ENCODE results near the gene ABITRAM.

ABITRAM gene

DNA sequence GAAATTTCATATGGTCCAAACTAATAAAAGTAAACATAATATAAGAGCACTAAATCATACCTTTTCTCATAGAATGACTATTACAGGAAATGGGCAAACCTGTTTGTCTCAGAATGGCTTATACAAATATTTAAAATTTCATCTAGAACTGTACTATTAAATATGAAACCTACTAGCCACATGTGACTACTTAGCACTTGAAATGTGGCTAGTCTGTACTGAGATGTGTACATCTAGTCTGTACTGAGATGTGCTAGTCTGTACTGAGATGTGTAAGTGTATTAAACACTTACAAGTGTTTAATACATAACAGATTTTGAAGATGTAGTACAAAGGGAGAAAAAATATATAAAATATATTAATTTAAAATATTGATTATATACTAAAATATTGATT is 22.4 kb downstream of the ABITRAM start:
- TF ChIP-seq POLR2AphosphoS5 (IDR thresholded peaks at IDR 0.05; ENCODE audit: low read depth) (no peak), GABPA (IDR thresholded peaks at IDR 0.05; ENCODE audit: low read depth) (no peak), SPI1 (IDR thresholded peaks at IDR 0.05; ENCODE audit: borderline replicate concordance, low read depth) (no peak)
- TF ChIP-seq, protein P1, sequence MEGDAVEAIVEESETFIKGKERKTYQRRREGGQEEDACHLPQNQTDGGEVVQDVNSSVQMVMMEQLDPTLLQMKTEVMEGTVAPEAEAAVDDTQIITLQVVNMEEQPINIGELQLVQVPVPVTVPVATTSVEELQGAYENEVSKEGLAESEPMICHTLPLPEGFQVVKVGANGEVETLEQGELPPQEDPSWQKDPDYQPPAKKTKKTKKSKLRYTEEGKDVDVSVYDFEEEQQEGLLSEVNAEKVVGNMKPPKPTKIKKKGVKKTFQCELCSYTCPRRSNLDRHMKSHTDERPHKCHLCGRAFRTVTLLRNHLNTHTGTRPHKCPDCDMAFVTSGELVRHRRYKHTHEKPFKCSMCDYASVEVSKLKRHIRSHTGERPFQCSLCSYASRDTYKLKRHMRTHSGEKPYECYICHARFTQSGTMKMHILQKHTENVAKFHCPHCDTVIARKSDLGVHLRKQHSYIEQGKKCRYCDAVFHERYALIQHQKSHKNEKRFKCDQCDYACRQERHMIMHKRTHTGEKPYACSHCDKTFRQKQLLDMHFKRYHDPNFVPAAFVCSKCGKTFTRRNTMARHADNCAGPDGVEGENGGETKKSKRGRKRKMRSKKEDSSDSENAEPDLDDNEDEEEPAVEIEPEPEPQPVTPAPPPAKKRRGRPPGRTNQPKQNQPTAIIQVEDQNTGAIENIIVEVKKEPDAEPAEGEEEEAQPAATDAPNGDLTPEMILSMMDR (IDR thresholded peaks at IDR 0.05; ENCODE audit: insufficient read depth, low read length): no peak
- TF ChIP-seq, protein P2, sequence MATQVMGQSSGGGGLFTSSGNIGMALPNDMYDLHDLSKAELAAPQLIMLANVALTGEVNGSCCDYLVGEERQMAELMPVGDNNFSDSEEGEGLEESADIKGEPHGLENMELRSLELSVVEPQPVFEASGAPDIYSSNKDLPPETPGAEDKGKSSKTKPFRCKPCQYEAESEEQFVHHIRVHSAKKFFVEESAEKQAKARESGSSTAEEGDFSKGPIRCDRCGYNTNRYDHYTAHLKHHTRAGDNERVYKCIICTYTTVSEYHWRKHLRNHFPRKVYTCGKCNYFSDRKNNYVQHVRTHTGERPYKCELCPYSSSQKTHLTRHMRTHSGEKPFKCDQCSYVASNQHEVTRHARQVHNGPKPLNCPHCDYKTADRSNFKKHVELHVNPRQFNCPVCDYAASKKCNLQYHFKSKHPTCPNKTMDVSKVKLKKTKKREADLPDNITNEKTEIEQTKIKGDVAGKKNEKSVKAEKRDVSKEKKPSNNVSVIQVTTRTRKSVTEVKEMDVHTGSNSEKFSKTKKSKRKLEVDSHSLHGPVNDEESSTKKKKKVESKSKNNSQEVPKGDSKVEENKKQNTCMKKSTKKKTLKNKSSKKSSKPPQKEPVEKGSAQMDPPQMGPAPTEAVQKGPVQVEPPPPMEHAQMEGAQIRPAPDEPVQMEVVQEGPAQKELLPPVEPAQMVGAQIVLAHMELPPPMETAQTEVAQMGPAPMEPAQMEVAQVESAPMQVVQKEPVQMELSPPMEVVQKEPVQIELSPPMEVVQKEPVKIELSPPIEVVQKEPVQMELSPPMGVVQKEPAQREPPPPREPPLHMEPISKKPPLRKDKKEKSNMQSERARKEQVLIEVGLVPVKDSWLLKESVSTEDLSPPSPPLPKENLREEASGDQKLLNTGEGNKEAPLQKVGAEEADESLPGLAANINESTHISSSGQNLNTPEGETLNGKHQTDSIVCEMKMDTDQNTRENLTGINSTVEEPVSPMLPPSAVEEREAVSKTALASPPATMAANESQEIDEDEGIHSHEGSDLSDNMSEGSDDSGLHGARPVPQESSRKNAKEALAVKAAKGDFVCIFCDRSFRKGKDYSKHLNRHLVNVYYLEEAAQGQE (IDR thresholded peaks at IDR 0.05; ENCODE audit: insufficient replicate concordance, low read depth): no peak
- no peak for DNase-seq (ENCODE audit: low read depth in 1 of 2, low spot score in 1 of 2)
- H3K27me3 ChIP-seq (ENCODE audit: insufficient read depth, poor library complexity, severe bottlenecking): no peaks in the 10 kb centered on the region
- no peak overlapping the region for H3K4me3 ChIP-seq (replicated peaks; ENCODE audit: insufficient read depth, low read length)
- H3K27ac ChIP-seq (replicated peaks): no peak overlapping the region

DNA sequence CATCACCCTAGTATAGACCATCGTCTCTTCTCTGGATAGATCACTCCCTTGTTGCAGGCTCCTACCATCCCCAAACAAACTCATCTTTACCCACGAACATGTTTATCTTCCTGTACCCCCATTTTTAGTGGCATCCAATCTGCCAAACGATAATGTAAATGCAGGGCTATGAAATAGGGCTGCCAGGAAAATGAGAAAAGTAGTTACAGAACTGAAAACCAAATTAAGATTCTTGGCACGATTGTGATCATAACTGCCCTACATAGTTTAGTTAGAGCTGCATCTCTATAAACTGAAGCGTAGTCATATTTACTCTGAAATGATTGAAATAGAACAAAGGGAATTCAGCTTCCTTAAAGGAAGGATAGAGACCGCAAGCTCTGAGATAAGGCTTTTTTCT is 26.1 kb downstream of the ABITRAM start:
- TF ChIP-seq SPI1 (IDR thresholded peaks at IDR 0.05; ENCODE audit: borderline replicate concordance, low read depth) (no peak), GABPA (IDR thresholded peaks at IDR 0.05; ENCODE audit: low read depth) (no peak), POLR2AphosphoS5 (IDR thresholded peaks at IDR 0.05; ENCODE audit: low read depth) (no peak)
- TF ChIP-seq, protein P1 (IDR thresholded peaks at IDR 0.05; ENCODE audit: insufficient read depth, low read length): no peak
- TF ChIP-seq, protein P2 (IDR thresholded peaks at IDR 0.05; ENCODE audit: insufficient replicate concordance, low read depth): no peak
- Histone ChIP-seq H3K27me3 (ENCODE audit: insufficient read depth, poor library complexity, severe bottlenecking) (no peaks in the 10 kb centered on the region), H3K4me3 (replicated peaks; ENCODE audit: insufficient read depth, low read length) (no peak overlapping the region), H3K27ac (replicated peaks) (no peak overlapping the region)
- DNase-seq (ENCODE audit: low read depth in 1 of 2, low spot score in 1 of 2): no peak

DNA sequence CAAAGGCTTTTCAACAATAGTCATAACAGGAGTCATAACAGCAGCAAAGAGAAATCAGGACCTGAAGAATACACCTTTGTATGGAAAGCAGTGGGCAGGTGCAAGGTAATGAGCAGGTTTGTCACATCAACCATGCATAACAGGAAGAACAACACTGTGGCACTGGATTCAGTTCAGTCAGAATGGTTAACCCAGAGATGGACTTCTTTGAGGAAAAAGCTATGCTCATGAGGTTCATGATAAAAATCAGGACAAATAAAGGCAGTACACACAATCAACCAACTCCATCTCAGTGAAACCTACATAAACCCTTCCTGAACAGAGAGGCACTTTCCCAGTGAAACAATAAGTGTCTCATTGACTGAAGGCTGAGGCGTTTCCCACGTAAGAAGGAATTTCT is 27.0 kb downstream of the ABITRAM start:
- Histone ChIP-seq H3K27me3 (ENCODE audit: insufficient read depth, poor library complexity, severe bottlenecking) (no peaks in the 10 kb centered on the region), H3K27ac (replicated peaks) (no peak overlapping the region), H3K4me3 (replicated peaks; ENCODE audit: insufficient read depth, low read length) (no peak overlapping the region)
- DNase-seq (ENCODE audit: low read depth in 1 of 2, low spot score in 1 of 2): no peak
- no peak for TF ChIP-seq SPI1 (IDR thresholded peaks at IDR 0.05; ENCODE audit: borderline replicate concordance, low read depth)
- no peak for TF ChIP-seq GABPA (IDR thresholded peaks at IDR 0.05; ENCODE audit: low read depth)

DNA sequence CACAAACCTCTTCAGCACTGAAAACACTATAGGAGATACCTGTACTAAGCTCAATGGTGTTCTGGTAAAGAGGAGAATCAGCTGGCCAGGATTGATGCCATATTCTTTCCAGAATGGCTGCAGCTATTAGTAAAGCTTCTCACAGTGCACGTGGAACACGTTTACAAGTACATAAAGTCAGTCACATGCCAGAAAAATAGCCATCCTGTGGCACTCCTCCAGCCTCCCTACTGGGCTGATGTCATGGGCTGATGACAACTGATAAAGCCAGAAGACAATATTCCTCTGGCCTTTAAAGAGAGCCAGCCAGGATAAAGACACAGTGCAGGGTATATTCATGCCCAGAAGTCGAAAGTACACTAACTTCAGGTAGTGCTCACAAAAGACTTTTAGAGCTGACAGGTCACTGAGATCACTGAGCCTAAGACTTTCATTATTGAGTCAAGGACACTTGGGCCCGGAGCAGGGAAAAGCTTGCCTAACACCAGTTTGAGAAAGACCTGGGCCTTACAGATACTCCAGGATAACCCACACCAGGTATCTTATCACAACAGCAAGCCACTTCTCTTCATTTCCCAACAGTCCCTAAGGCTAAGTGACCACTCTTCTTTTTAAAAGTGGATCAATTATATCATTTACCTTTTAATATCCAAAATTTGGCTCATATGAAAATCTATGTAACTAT is 29.4 kb downstream of the ABITRAM start:
- DNase-seq (ENCODE audit: low read depth in 1 of 2, low spot score in 1 of 2): no peak
- no peak for TF ChIP-seq SPI1 (IDR thresholded peaks at IDR 0.05; ENCODE audit: borderline replicate concordance, low read depth)
- TF ChIP-seq, protein P1 (IDR thresholded peaks at IDR 0.05; ENCODE audit: insufficient read depth, low read length): no peak
- TF ChIP-seq, protein P2 (IDR thresholded peaks at IDR 0.05; ENCODE audit: insufficient replicate concordance, low read depth): no peak
- no peak for TF ChIP-seq POLR2AphosphoS5 (IDR thresholded peaks at IDR 0.05; ENCODE audit: low read depth)
- TF ChIP-seq GABPA (IDR thresholded peaks at IDR 0.05; ENCODE audit: low read depth): no peak
- H3K4me3 ChIP-seq (replicated peaks; ENCODE audit: insufficient read depth, low read length): no peak overlapping the region
- no peak overlapping the region for H3K27ac ChIP-seq (replicated peaks)
- H3K27me3 ChIP-seq (ENCODE audit: insufficient read depth, poor library complexity, severe bottlenecking): no peaks in the 10 kb centered on the region

All from HL-60 (cell line).